Hypothalamus (tissue), 51 donors: ENCODE measurements around the gene SLC6A14.

Experiments
- DNase-seq, 51 donors: peaks; one replicate each; lab custom pipeline; 2025; lab: John Stamatoyannopoulos, UW

SLC6A14 gene

GRCh38 chrX:116436358-116436816, at the start of gene SLC6A14:
SLC6A14 (plus strand) TSS chrX:116436606; CDS start chrX:116436710, 104 bp downstream.
- peak in 1 of 51 donors; percentile 0 for DNase-seq

- no peak for DNase-seq
Observed at GRCh38 chrX:116395752-116396151, 40.7 kb upstream of the SLC6A14 start.

- no peak for DNase-seq
Observed at GRCh38 chrX:116399681-116400080, 36.7 kb upstream of the SLC6A14 start.

GRCh38 chrX:116409219-116409618, 27.2 kb upstream of the SLC6A14 start:
- no peak for DNase-seq

GRCh38 chrX:116413273-116413672, 23.1 kb upstream of the SLC6A14 start:
- DNase-seq: no peak

- DNase-seq: no peak
Observed at GRCh38 chrX:116417214-116417613, 19.2 kb upstream of the SLC6A14 start.

GRCh38 chrX:116417968-116418367, 18.4 kb upstream of the SLC6A14 start:
- no peak for DNase-seq

GRCh38 chrX:116427978-116428377, 8.4 kb upstream of the SLC6A14 start:
- DNase-seq: no peak

GRCh38 chrX:116435597-116435996, 809 bp upstream of the SLC6A14 start:
- DNase-seq: no peak

GRCh38 chrX:116449156-116449555, 12.8 kb downstream of the SLC6A14 start:
- DNase-seq: no peak

- no peak for DNase-seq
Observed at GRCh38 chrX:116462822-116463221, 26.4 kb downstream of the SLC6A14 start, which contains the start of gene CT83. CT83 (minus strand) TSS chrX:116462976; CDS start chrX:116462856, 120 bp downstream.

- DNase-seq: no peak
Observed at GRCh38 chrX:116480059-116480458, 43.7 kb downstream of the SLC6A14 start.

- DNase-seq: no peak
Observed at GRCh38 chrX:116490104-116490503, 53.7 kb downstream of the SLC6A14 start.

- no peak for DNase-seq
Observed at GRCh38 chrX:116493271-116493670, 56.9 kb downstream of the SLC6A14 start.

GRCh38 chrX:116499780-116500179, 63.4 kb downstream of the SLC6A14 start:
- DNase-seq: no peak
